ENCODE data around the gene C13orf42. TPM values are rescaled to one million over a fixed set of nuclear protein-coding genes. Genes with fewer than 3 reads are reported as not detected.
A peak's percentile ranks its signal among the peaks of the same experiment; 100 is the strongest.

C13orf42 gene
- polyA plus RNA-seq, 1 donor from 2014 or later, result not detected

DNA sequence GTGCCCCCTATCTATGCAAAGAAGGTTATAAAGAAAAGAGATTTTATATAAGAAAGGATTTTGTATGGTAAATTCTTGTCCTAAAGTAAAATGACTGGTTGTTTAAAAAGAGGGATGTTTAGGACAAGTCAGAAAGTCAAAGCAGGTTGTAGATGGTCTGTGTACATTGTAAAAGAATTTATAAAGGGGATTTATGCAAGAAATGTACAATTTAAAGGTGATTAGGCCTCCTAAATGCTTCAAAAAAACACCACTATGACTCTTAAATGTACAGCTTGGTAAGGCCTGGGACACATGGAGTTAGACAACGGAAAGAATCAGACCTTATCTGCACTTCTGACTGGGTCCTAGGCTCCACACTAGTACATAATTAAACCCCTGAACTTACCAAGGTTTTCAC lies 19.3 kb upstream of the C13orf42 start:
- Histone ChIP-seq H3K9me3 (ENCODE audit: low read length) (no peaks in the 10 kb centered on the region), H3K79me2 (replicated peaks; ENCODE audit: insufficient read depth, low read length) (no peaks in the 10 kb centered on the region), H3K27me3 (ENCODE audit: insufficient read depth, low read depth, low read length) (no peaks in the 10 kb centered on the region), H3K36me3 (ENCODE audit: insufficient read depth, low read length) (no peaks in the 10 kb centered on the region), H3K27ac (ENCODE audit: low read length) (no peak overlapping the region), H3K4me2 (ENCODE audit: low read length) (no peak overlapping the region), H4K20me1 (ENCODE audit: insufficient read depth) (no peaks in the 10 kb centered on the region), H3F3A (ENCODE audit: insufficient read depth, low read length, poor library complexity, severe bottlenecking) (no peaks in the 10 kb centered on the region), H3K9me2 (ENCODE audit: insufficient read depth, low read length) (no peaks in the 10 kb centered on the region), H3K9ac (ENCODE audit: low read length) (no peak overlapping the region), H3K4me3 (ENCODE audit: low read length) (no peak overlapping the region), H2AFZ (ENCODE audit: low read depth, low read length) (no peak overlapping the region)
- TF ChIP-seq TAF1 (IDR thresholded peaks at IDR 0.05; ENCODE audit: low read depth) (no peak), EP300 (conservative IDR thresholded peaks at IDR 0.05; ENCODE audit: poor library complexity, severe bottlenecking) (no peak), EZH2 (IDR thresholded peaks at IDR 0.05; ENCODE audit: borderline replicate concordance, insufficient read depth, low read length, poor library complexity, severe bottlenecking) (no peak), RAD21 (conservative IDR thresholded peaks at IDR 0.05) (no peak), SMC3 (conservative IDR thresholded peaks at IDR 0.05; ENCODE audit: poor library complexity) (no peak), POLR2AphosphoS5 (IDR thresholded peaks at IDR 0.05) (no peak), MXI1 (conservative IDR thresholded peaks at IDR 0.05; ENCODE audit: poor library complexity, severe bottlenecking) (no peak)
- TF ChIP-seq, protein P1, sequence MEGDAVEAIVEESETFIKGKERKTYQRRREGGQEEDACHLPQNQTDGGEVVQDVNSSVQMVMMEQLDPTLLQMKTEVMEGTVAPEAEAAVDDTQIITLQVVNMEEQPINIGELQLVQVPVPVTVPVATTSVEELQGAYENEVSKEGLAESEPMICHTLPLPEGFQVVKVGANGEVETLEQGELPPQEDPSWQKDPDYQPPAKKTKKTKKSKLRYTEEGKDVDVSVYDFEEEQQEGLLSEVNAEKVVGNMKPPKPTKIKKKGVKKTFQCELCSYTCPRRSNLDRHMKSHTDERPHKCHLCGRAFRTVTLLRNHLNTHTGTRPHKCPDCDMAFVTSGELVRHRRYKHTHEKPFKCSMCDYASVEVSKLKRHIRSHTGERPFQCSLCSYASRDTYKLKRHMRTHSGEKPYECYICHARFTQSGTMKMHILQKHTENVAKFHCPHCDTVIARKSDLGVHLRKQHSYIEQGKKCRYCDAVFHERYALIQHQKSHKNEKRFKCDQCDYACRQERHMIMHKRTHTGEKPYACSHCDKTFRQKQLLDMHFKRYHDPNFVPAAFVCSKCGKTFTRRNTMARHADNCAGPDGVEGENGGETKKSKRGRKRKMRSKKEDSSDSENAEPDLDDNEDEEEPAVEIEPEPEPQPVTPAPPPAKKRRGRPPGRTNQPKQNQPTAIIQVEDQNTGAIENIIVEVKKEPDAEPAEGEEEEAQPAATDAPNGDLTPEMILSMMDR (IDR thresholded peaks at IDR 0.05; ENCODE audit: poor library complexity, severe bottlenecking), result no peak
- TF ChIP-seq, protein P2, sequence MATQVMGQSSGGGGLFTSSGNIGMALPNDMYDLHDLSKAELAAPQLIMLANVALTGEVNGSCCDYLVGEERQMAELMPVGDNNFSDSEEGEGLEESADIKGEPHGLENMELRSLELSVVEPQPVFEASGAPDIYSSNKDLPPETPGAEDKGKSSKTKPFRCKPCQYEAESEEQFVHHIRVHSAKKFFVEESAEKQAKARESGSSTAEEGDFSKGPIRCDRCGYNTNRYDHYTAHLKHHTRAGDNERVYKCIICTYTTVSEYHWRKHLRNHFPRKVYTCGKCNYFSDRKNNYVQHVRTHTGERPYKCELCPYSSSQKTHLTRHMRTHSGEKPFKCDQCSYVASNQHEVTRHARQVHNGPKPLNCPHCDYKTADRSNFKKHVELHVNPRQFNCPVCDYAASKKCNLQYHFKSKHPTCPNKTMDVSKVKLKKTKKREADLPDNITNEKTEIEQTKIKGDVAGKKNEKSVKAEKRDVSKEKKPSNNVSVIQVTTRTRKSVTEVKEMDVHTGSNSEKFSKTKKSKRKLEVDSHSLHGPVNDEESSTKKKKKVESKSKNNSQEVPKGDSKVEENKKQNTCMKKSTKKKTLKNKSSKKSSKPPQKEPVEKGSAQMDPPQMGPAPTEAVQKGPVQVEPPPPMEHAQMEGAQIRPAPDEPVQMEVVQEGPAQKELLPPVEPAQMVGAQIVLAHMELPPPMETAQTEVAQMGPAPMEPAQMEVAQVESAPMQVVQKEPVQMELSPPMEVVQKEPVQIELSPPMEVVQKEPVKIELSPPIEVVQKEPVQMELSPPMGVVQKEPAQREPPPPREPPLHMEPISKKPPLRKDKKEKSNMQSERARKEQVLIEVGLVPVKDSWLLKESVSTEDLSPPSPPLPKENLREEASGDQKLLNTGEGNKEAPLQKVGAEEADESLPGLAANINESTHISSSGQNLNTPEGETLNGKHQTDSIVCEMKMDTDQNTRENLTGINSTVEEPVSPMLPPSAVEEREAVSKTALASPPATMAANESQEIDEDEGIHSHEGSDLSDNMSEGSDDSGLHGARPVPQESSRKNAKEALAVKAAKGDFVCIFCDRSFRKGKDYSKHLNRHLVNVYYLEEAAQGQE (IDR thresholded peaks at IDR 0.05; ENCODE audit: borderline replicate concordance), result no peak

DNA sequence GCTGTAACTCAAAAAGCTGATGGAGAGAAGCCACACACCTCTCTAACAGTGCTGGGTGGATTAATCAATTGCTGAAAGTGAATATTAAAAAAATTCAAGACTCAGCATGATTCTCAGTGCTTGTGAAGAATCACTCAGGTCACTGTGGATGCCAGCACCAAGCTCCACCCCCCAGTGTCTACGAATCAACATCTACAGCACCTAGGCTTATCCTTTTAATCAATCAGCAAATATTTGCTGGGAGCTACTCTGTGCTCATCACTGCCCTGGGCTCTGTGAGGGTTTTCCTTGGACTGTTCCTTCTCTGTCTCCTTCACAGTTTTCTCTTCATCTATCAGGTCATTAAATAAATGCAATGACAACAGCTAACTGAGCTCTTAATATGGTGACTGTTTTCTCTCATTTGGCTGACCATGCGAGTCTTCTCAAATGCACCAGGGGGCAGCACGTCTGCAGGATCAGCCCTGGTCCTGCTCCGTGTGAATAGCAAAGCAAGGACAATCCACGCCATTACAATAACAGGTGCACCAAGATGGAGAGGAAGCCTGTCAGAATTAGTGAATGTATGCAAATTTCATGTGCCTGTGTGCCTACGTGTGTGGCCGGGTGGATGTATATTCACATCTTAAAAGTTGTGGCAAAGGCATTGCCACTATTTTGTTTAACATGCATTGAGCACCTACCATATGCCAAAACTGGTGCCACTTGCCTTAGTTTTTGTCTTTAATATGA lies 14.6 kb upstream of the C13orf42 start:
- no peak overlapping the region for H2AFZ ChIP-seq (ENCODE audit: low read depth, low read length)
- H3K4me3 ChIP-seq (ENCODE audit: low read length), result no peak overlapping the region
- no peaks in the 10 kb centered on the region for H4K20me1 ChIP-seq (ENCODE audit: insufficient read depth)
- TF ChIP-seq SMC3 (conservative IDR thresholded peaks at IDR 0.05; ENCODE audit: poor library complexity), result peak; percentile 80
- TF ChIP-seq, protein P2 (IDR thresholded peaks at IDR 0.05; ENCODE audit: borderline replicate concordance), result no peak
- TF ChIP-seq, protein P1 (IDR thresholded peaks at IDR 0.05; ENCODE audit: poor library complexity, severe bottlenecking), result peak; percentile 73
- peak; percentile 77 for TF ChIP-seq RAD21 (conservative IDR thresholded peaks at IDR 0.05)
- H3K27ac ChIP-seq (ENCODE audit: low read length), result no peak overlapping the region
- no peaks in the 10 kb centered on the region for H3K27me3 ChIP-seq (ENCODE audit: insufficient read depth, low read depth, low read length)
- H3K9me3 ChIP-seq (ENCODE audit: low read length), result no peaks in the 10 kb centered on the region
- H3K9ac ChIP-seq (ENCODE audit: low read length), result no peak overlapping the region
- no peaks in the 10 kb centered on the region for H3K9me2 ChIP-seq (ENCODE audit: insufficient read depth, low read length)
- H3K79me2 ChIP-seq (replicated peaks; ENCODE audit: insufficient read depth, low read length), result no peaks in the 10 kb centered on the region
- H3K36me3 ChIP-seq (ENCODE audit: insufficient read depth, low read length), result no peaks in the 10 kb centered on the region
- no peak overlapping the region for H3K4me2 ChIP-seq (ENCODE audit: low read length)
- H3F3A ChIP-seq (ENCODE audit: insufficient read depth, low read length, poor library complexity, severe bottlenecking), result no peaks in the 10 kb centered on the region
